ENCODE data around the gene PSMC4. TPM values are rescaled to one million over a fixed set of nuclear protein-coding genes. Genes with fewer than 3 reads are reported as not detected.
A peak's percentile ranks its signal among the peaks of the same experiment; 100 is the strongest.

Gene PSMC4
- 75.6 TPM for polyA plus RNA-seq (2013, experiment 1 of 2)
- polyA plus RNA-seq (2013, experiment 2 of 2): 75.9 TPM

DNA sequence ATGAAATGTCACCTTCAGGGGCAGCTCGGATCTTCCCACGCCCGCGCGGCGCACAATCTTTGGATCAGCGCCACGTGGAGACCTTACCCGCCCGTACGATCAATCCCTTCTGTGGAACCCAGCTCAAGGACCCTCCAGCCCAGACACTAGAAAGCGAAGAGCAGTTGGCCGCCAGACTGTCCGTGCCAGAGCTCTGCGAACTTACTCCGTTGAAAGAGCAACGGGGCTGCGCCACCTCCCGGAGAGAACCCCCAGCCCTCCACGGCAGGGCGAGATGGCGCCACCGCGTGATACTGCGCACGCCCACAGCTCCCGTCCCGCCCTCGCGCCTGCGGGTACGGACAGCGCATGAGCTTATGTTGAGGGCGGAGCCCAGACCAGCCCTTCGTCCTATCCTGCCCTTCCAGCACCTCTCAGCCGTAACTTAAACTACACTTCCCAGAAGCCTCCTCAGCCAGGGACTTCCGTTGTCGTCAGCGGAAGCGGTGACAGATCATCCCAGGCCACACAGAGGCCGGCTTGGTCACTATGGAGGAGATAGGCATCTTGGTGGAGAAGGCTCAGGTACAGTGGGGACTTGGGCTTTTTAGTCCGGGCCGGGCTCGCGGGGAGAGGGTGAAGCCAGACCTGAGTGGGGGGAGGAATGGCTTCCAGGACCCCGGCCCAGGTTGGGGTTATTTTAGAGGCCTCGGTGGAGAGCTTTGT, at the start of gene PSMC4:
PSMC4 (plus strand) TSS at position 491 of the 705 bp plus-strand sequence; CDS start at position 529, 38 bp downstream.
- H3K4me1 ChIP-seq (ENCODE audit: control insufficient read depth, insufficient read depth, low read depth, low read length): peaks cover 11% of the 10 kb centered on the region
- WGBS: under 1% methylated on average over 37 of the region's 47 CpGs

DNA sequence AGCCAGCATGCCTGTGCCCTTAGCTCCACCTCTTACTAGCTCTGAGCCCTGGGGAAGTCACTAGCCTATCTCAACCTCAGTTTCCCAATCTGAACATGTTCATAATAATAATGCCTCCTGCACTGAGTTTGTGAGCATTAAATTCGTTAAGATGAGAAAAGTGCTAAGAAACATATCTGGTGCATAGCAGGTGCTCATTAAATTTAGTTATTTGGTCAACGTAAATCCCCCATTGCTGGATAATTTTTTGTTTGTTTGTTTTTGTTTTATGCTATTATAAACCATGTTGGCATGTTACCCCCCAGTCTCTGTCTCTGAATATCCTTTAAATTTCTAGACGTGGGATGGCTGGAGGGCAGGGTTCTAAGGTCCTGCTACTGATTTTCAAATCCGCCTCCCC, 47.1 kb upstream of the PSMC4 start:
- DNase-seq: no peak
- Histone ChIP-seq H3K27ac (ENCODE audit: low read length, poor library complexity, severe bottlenecking) (no peak overlapping the region), H2BK15ac (ENCODE audit: low read depth, poor library complexity, severe bottlenecking) (no peak overlapping the region), H3K36me3 (ENCODE audit: control insufficient read depth in 1 of 2, insufficient read depth in 2 of 2, low read depth in 1 of 2, low read length in 2 of 2) (no peaks in the 10 kb centered on the region), H3K4ac (ENCODE audit: low read depth in 1 of 2, low read length in 2 of 2) (no peak overlapping the region), H2BK120ac (ENCODE audit: low read depth, low read length) (no peak overlapping the region), H3K4me1 (ENCODE audit: control insufficient read depth, insufficient read depth, low read depth, low read length) (no peaks in the 10 kb centered on the region), H3K9me3 (ENCODE audit: control insufficient read depth, low read length) (no peaks in the 10 kb centered on the region), H3K18ac (ENCODE audit: low read depth in 1 of 2, low read length in 2 of 2) (no peak overlapping the region), H3K4me3 (ENCODE audit: insufficient read depth in 1 of 2, low read depth in 1 of 2, low read length in 2 of 2) (no peak overlapping the region), H3K23ac (ENCODE audit: low read length in 2 of 2) (no peak overlapping the region), H2BK5ac (ENCODE audit: low read depth, low read length, poor library complexity, severe bottlenecking) (no peak overlapping the region), H3K4me2 (ENCODE audit: low read length, poor library complexity, severe bottlenecking) (no peak overlapping the region), H2AK5ac (ENCODE audit: low read length, severe bottlenecking) (no peak overlapping the region), H4K8ac (ENCODE audit: low read length) (no peak overlapping the region), H4K91ac (ENCODE audit: low read length) (no peak overlapping the region), H2BK12ac (ENCODE audit: low read length in 2 of 2) (no peak overlapping the region), H3K14ac (ENCODE audit: low read length in 2 of 2) (no peak overlapping the region), H2AFZ (ENCODE audit: low read depth, low read length) (no peak overlapping the region), H3K9ac (ENCODE audit: low read length) (no peak overlapping the region), H3K27me3 (ENCODE audit: control insufficient read depth in 1 of 2, insufficient read depth in 1 of 2, low read length in 2 of 2) (peaks cover 0 to 4% of the 10 kb centered on the region in 2 experiments), H3K79me1 (replicated peaks; ENCODE audit: low read length, poor library complexity, severe bottlenecking) (no peaks in the 10 kb centered on the region)
- WGBS: 72% methylated on average over 3 of the region's 4 CpGs

More for the DNA sequence above, at the start of gene PSMC4:
- Histone ChIP-seq H3K27me3 (ENCODE audit: control insufficient read depth in 1 of 2, insufficient read depth in 1 of 2, low read length in 2 of 2) (no peaks in the 10 kb centered on the region), H3K23ac (ENCODE audit: low read length in 2 of 2) (peak within 1 kb of the TSS in 1 of 2 experiments; percentile 34), H3K4ac (ENCODE audit: low read depth in 1 of 2, low read length in 2 of 2) (peak within 1 kb of the TSS; percentile 57 to 78), H3K27ac (ENCODE audit: low read length, poor library complexity, severe bottlenecking) (peak within 1 kb of the TSS; percentile 75), H3K4me3 (ENCODE audit: insufficient read depth in 1 of 2, low read depth in 1 of 2, low read length in 2 of 2) (peak within 1 kb of the TSS; percentile 74 to 94), H2BK12ac (ENCODE audit: low read length in 2 of 2) (peak within 1 kb of the TSS in 1 of 2 experiments; percentile 12), H2AK5ac (ENCODE audit: low read length, severe bottlenecking) (peak within 1 kb of the TSS; percentile 37), H2AFZ (ENCODE audit: low read depth, low read length) (peak within 1 kb of the TSS; percentile 68), H2BK15ac (ENCODE audit: low read depth, poor library complexity, severe bottlenecking) (no peak within 1 kb of the TSS), H3K4me2 (ENCODE audit: low read length, poor library complexity, severe bottlenecking) (peak within 1 kb of the TSS; percentile 93), H3K9ac (ENCODE audit: low read length) (peak within 1 kb of the TSS; percentile 100), H2BK5ac (ENCODE audit: low read depth, low read length, poor library complexity, severe bottlenecking) (peak within 1 kb of the TSS; percentile 25), H4K8ac (ENCODE audit: low read length) (peak within 1 kb of the TSS; percentile 85), H4K91ac (ENCODE audit: low read length) (peak within 1 kb of the TSS; percentile 47), H3K36me3 (ENCODE audit: control insufficient read depth in 1 of 2, insufficient read depth in 2 of 2, low read depth in 1 of 2, low read length in 2 of 2) (peaks cover 23 to 39% of the 10 kb centered on the region in 2 experiments), H3K9me3 (ENCODE audit: control insufficient read depth, low read length) (no peaks in the 10 kb centered on the region), H3K14ac (ENCODE audit: low read length in 2 of 2) (peak within 1 kb of the TSS in 1 of 2 experiments; percentile 76), H2BK120ac (ENCODE audit: low read depth, low read length) (peak within 1 kb of the TSS; percentile 39), H3K79me1 (replicated peaks; ENCODE audit: low read length, poor library complexity, severe bottlenecking) (peaks cover 15% of the 10 kb centered on the region), H3K18ac (ENCODE audit: low read depth in 1 of 2, low read length in 2 of 2) (peak within 1 kb of the TSS; percentile 85)
- DNase-seq: peak; percentile 99

DNA sequence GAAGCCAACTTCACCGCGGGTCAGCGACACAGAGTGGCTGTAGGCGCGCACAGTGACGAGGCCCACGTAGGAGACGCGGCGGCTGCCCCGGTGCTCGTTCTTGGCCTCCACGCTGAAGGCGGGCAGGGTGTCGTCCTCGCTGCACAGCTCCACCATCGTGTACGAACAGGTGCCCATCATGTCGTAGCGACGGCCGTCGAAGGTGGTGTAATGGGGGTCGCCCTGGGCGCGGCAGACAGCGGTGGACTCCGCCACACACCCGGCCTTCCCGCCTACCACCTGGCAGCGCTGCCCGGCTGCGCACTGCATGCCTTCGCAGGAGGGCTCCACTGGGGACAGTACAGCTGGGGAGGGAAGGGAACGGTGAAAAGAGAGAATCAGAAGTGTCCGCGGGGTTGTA, 46.6 kb upstream of the PSMC4 start:
- H2BK15ac ChIP-seq (ENCODE audit: low read depth, poor library complexity, severe bottlenecking): no peak overlapping the region
- DNase-seq: no peak
- no peak overlapping the region for H3K18ac ChIP-seq (ENCODE audit: low read depth in 1 of 2, low read length in 2 of 2)
- H3K9me3 ChIP-seq (ENCODE audit: control insufficient read depth, low read length): no peaks in the 10 kb centered on the region
- no peak overlapping the region for H3K4me2 ChIP-seq (ENCODE audit: low read length, poor library complexity, severe bottlenecking)
- no peak overlapping the region for H2BK5ac ChIP-seq (ENCODE audit: low read depth, low read length, poor library complexity, severe bottlenecking)
- H3K4me1 ChIP-seq (ENCODE audit: control insufficient read depth, insufficient read depth, low read depth, low read length): no peaks in the 10 kb centered on the region
- H2AK5ac ChIP-seq (ENCODE audit: low read length, severe bottlenecking): no peak overlapping the region
- peaks cover 0 to 4% of the 10 kb centered on the region in 2 experiments for H3K27me3 ChIP-seq (ENCODE audit: control insufficient read depth in 1 of 2, insufficient read depth in 1 of 2, low read length in 2 of 2)
- WGBS: 95% methylated on average over 34 of the region's 37 CpGs
- no peak overlapping the region for H4K8ac ChIP-seq (ENCODE audit: low read length)
- H3K14ac ChIP-seq (ENCODE audit: low read length in 2 of 2): no peak overlapping the region
- H2AFZ ChIP-seq (ENCODE audit: low read depth, low read length): no peak overlapping the region
- no peak overlapping the region for H3K4ac ChIP-seq (ENCODE audit: low read depth in 1 of 2, low read length in 2 of 2)
- H4K91ac ChIP-seq (ENCODE audit: low read length): no peak overlapping the region
- no peaks in the 10 kb centered on the region for H3K79me1 ChIP-seq (replicated peaks; ENCODE audit: low read length, poor library complexity, severe bottlenecking)
- H2BK120ac ChIP-seq (ENCODE audit: low read depth, low read length): no peak overlapping the region
- H3K4me3 ChIP-seq (ENCODE audit: insufficient read depth in 1 of 2, low read depth in 1 of 2, low read length in 2 of 2): no peak overlapping the region
- H3K36me3 ChIP-seq (ENCODE audit: control insufficient read depth in 1 of 2, insufficient read depth in 2 of 2, low read depth in 1 of 2, low read length in 2 of 2): no peaks in the 10 kb centered on the region
- H3K9ac ChIP-seq (ENCODE audit: low read length): no peak overlapping the region
- H2BK12ac ChIP-seq (ENCODE audit: low read length in 2 of 2): no peak overlapping the region
- no peak overlapping the region for H3K27ac ChIP-seq (ENCODE audit: low read length, poor library complexity, severe bottlenecking)
- H3K23ac ChIP-seq (ENCODE audit: low read length in 2 of 2): no peak overlapping the region

DNA sequence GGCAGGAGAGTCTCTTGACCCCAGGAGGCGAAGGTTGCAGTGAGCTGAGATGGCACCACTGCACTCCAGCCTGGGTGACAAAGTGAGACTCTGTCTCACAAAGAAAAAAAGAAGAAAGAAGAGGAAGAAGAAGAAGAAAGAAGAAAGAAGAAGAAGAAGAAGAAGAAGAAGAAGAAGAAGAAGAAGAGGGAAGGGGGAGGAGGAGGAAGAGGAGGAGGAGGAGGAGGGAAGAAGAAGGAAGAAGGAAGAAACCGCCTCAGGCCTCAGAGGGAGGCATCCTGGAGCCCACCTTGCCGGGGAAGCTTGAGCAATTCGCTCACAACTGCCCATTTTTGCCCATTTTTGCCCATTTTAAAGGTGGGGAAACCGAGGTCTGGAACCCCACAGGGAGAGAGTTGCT, 46.0 kb upstream of the PSMC4 start:
- Histone ChIP-seq H3K4me1 (ENCODE audit: control insufficient read depth, insufficient read depth, low read depth, low read length) (no peaks in the 10 kb centered on the region), H2AFZ (ENCODE audit: low read depth, low read length) (no peak overlapping the region), H3K23ac (ENCODE audit: low read length in 2 of 2) (no peak overlapping the region), H3K14ac (ENCODE audit: low read length in 2 of 2) (no peak overlapping the region), H3K4me3 (ENCODE audit: insufficient read depth in 1 of 2, low read depth in 1 of 2, low read length in 2 of 2) (no peak overlapping the region), H3K4me2 (ENCODE audit: low read length, poor library complexity, severe bottlenecking) (no peak overlapping the region), H3K4ac (ENCODE audit: low read depth in 1 of 2, low read length in 2 of 2) (no peak overlapping the region), H3K36me3 (ENCODE audit: control insufficient read depth in 1 of 2, insufficient read depth in 2 of 2, low read depth in 1 of 2, low read length in 2 of 2) (no peaks in the 10 kb centered on the region), H2AK5ac (ENCODE audit: low read length, severe bottlenecking) (no peak overlapping the region), H2BK12ac (ENCODE audit: low read length in 2 of 2) (no peak overlapping the region), H3K9me3 (ENCODE audit: control insufficient read depth, low read length) (no peaks in the 10 kb centered on the region), H2BK15ac (ENCODE audit: low read depth, poor library complexity, severe bottlenecking) (no peak overlapping the region), H2BK120ac (ENCODE audit: low read depth, low read length) (no peak overlapping the region), H3K27me3 (ENCODE audit: control insufficient read depth in 1 of 2, insufficient read depth in 1 of 2, low read length in 2 of 2) (peaks cover 0 to 4% of the 10 kb centered on the region in 2 experiments), H3K27ac (ENCODE audit: low read length, poor library complexity, severe bottlenecking) (no peak overlapping the region), H3K9ac (ENCODE audit: low read length) (no peak overlapping the region), H4K8ac (ENCODE audit: low read length) (no peak overlapping the region), H3K79me1 (replicated peaks; ENCODE audit: low read length, poor library complexity, severe bottlenecking) (no peaks in the 10 kb centered on the region), H3K18ac (ENCODE audit: low read depth in 1 of 2, low read length in 2 of 2) (no peak overlapping the region), H2BK5ac (ENCODE audit: low read depth, low read length, poor library complexity, severe bottlenecking) (no peak overlapping the region), H4K91ac (ENCODE audit: low read length) (no peak overlapping the region)
- 74% methylated on average over 3 of the region's 5 CpGs for WGBS
- DNase-seq: no peak
